Endothelial cell of umbilical vein (primary cell): ENCODE results near the gene CTTN. TPM values are rescaled to one million over a fixed set of nuclear protein-coding genes. Genes with fewer than 3 reads are reported as not detected.

Experiments
- BruUV-seq: library from RNA; stranded (reverse); fragments of 400-500 nt; replicated peaks from 2 replicates; lab custom pipeline; 2021; lab: Mats Ljungman, UMichigan
- CTCF ChIA-PET: fragments of 300-600, 350-600 bp; sonication (Branson Sonifier 250); formaldehyde crosslinking; loops from one replicate; lab custom pipeline; 2021; ENCODE audit warnings: antibody characterized with exemption, inconsistent platforms; lab: Charles Lee
- POLR2A ChIA-PET: fragments of 300-600, 350-600 bp; sonication (Branson Sonifier 250); formaldehyde crosslinking; loops from one replicate; lab custom pipeline; 2021; ENCODE audit warnings: antibody characterized with exemption, inconsistent platforms; lab: Charles Lee
- DNase-seq: peaks from one replicate; pipeline ENCODE4 v3.0.0-alpha.2; 2011; ENCODE audit warnings: low read depth, low spot score
- FAIRE-seq: peaks from 2 replicates; lab custom pipeline; 2011; peaks lifted over from hg19 to GRCh38; lab: Jason Lieb, UNC
- H2AFZ ChIP-seq: 2 replicates; pipeline ENCODE4 v1.6.0; 2012; ENCODE audit warnings: low read depth, low read length, control low read depth, inconsistent platforms
- H3K27ac ChIP-seq: 2 replicates; pipeline ENCODE4 v1.5.1; 2011; ENCODE audit warnings: low read depth, mild to moderate bottlenecking, control low read depth, low read length, moderate library complexity; ENCODE audit not compliant: insufficient read depth
- H3K27me3 ChIP-seq, 2 experiments: 2 replicates each; pipeline versions ENCODE4 v1.6.0 to v1.6.1; 2011; ENCODE audit warnings: low read length in 2 of 2, mixed read lengths in 1 of 2; ENCODE audit not compliant: control insufficient read depth in 2 of 2, insufficient read depth in 2 of 2
- H3K36me3 ChIP-seq, 2 experiments: 2 replicates in 1 of 2; 3 replicates in 1 of 2; pipeline ENCODE4 v1.5.1; 2011; ENCODE audit warnings: low read length in 2 of 2, mild to moderate bottlenecking in 1 of 2, moderate library complexity in 1 of 2; ENCODE audit not compliant: control insufficient read depth in 2 of 2, insufficient read depth in 2 of 2; ENCODE audit errors: extremely low read depth in 1 of 2
- H3K4me1 ChIP-seq: 3 replicates; pipeline ENCODE4 v1.5.1; 2011; ENCODE audit warnings: mild to moderate bottlenecking, low read length; ENCODE audit not compliant: control insufficient read depth, insufficient read depth; ENCODE audit errors: extremely low read depth
- H3K4me2 ChIP-seq: 2 replicates; pipeline ENCODE4 v1.6.1; 2011; ENCODE audit warnings: low read length, control low read depth, mixed read lengths; ENCODE audit not compliant: insufficient read depth
- H3K4me3 ChIP-seq, 3 experiments: fragments of 200-600 bp in 1 of 3; sonication (generic), shearing (Covaris generic) in 1 of 3; replicated peaks in 1 of 3; 2 replicates each; pipeline ENCODE4 v1.5.1; 2011 to 2016; ENCODE audit warnings: control low read depth in 3 of 3, low read length in 3 of 3, mild to moderate bottlenecking in 2 of 3, inconsistent platforms in 1 of 3, low read depth in 1 of 3, moderate library complexity in 1 of 3; ENCODE audit not compliant: insufficient read depth in 1 of 3
- H3K79me2 ChIP-seq: 2 replicates; pipeline ENCODE4 v1.6.0; 2012; ENCODE audit warnings: low read length, inconsistent platforms; ENCODE audit not compliant: control insufficient read depth, insufficient read depth
- H3K9ac ChIP-seq: replicated peaks from 2 replicates; pipeline ENCODE3; 2011; ENCODE audit warnings: low read length, control low read depth; ENCODE audit not compliant: insufficient read depth; ENCODE audit errors: extremely low read depth
- H3K9me1 ChIP-seq: replicated peaks from 3 replicates; pipeline ENCODE4 v1.6.0; 2011; ENCODE audit warnings: mild to moderate bottlenecking, low read length; ENCODE audit not compliant: control insufficient read depth, insufficient read depth; ENCODE audit errors: extremely low read depth
- H3K9me3 ChIP-seq: replicated peaks from 2 replicates; pipeline ENCODE4 v1.5.1; 2012; ENCODE audit warnings: low read length, inconsistent platforms; ENCODE audit not compliant: control insufficient read depth, insufficient read depth
- H4K20me1 ChIP-seq: replicated peaks from 2 replicates; pipeline ENCODE3; 2011; ENCODE audit warnings: mild to moderate bottlenecking, low read length; ENCODE audit not compliant: control insufficient read depth, insufficient read depth; ENCODE audit errors: extremely low read depth
- CTCF ChIP-seq, 2 donors: IDR thresholded peaks; 1 replicate in 1 of 2; 2 replicates in 1 of 2; pipeline ENCODE4 v1.5.1; 2011; ENCODE audit warnings: low read length in 2 of 2, mild to moderate bottlenecking in 2 of 2, moderate library complexity in 2 of 2, control low read depth in 1 of 2, inconsistent platforms in 1 of 2, low read depth in 1 of 2; ENCODE audit not compliant: insufficient read depth in 1 of 2; ENCODE audit errors: extremely low read depth in 1 of 2
- EZH2 ChIP-seq: IDR thresholded peaks from 2 replicates; pipeline ENCODE4 v1.6.1; 2012; ENCODE audit warnings: borderline replicate concordance, low read depth, mild to moderate bottlenecking, moderate library complexity, low read length, inconsistent platforms; ENCODE audit not compliant: severe bottlenecking
- FOS ChIP-seq: IDR thresholded peaks from 2 replicates; pipeline ENCODE4 v1.6.1; 2011; ENCODE audit warnings: mild to moderate bottlenecking, low read length, moderate library complexity, borderline replicate concordance; ENCODE audit not compliant: insufficient read depth
- GATA2 ChIP-seq: IDR thresholded peaks from 2 replicates; pipeline ENCODE4 v1.7.0; 2011; ENCODE audit warnings: low read depth, mild to moderate bottlenecking, moderate library complexity, mixed read lengths, low read length; ENCODE audit not compliant: insufficient read length, insufficient read depth
- JUN ChIP-seq: IDR thresholded peaks from 2 replicates; pipeline ENCODE4 v1.6.1; 2011; ENCODE audit warnings: borderline replicate concordance, low read depth; ENCODE audit not compliant: insufficient read length, insufficient read depth
- MYC ChIP-seq: IDR thresholded peaks from one replicate; pipeline ENCODE4 v1.6.1; 2011; ENCODE audit warnings: mild to moderate bottlenecking, low read depth, low read length
- POLR2A ChIP-seq: IDR thresholded peaks from 2 replicates; pipeline ENCODE4 v1.6.1; 2012; ENCODE audit warnings: low read depth, mild to moderate bottlenecking, control low read depth, low read length
- POLR2AphosphoS5 ChIP-seq: IDR thresholded peaks from 2 replicates; pipeline ENCODE4 v1.6.1; 2012; ENCODE audit warnings: low read depth, mild to moderate bottlenecking, control low read depth, low read length, moderate library complexity; ENCODE audit not compliant: insufficient read depth
- dilution Hi-C: fragments of 300-500 bp; cut with MboI; formaldehyde crosslinking; loops from one replicate; pipeline ENCODE4 v1.15.0; 2019; ENCODE audit warnings: low sequenced_read_pairs; ENCODE audit not compliant: extremely low pct_ligation_motif_present
- intact Hi-C: fragments of 100-400 bp; cut with micrococcal nuclease; formaldehyde crosslinking; loops from one replicate; pipeline ENCODE4 v1.10.0; 2022
- polyA plus RNA-seq, 4 experiments: library from polyadenylated mRNA; depleted of rRNA in 3 of 4; stranded (reverse) in 3 of 4; unstranded in 1 of 4; fragments of >200 nt; gene quantifications; 2 replicates each; pipeline versions ENCODE4 v1.2.1 to v1.2.3, GENCODE V29; 2011 to 2012; ENCODE audit warnings: missing spikeins in 1 of 4
- total RNA-seq: library from RNA; stranded (reverse); gene quantifications from 2 replicates; pipeline ENCODE4 v1.2.3, GENCODE V29; 2021
- TF ChIP-seq, protein P1 (sequence below): IDR thresholded peaks from 2 replicates; pipeline ENCODE4 v1.6.1; 2011; ENCODE audit not compliant: insufficient read depth, insufficient read length

The CTTN gene
- total and polyA plus RNA-seq, 2 donors (not counting 3 experiments of a cell fraction or from before 2014, with no cell fraction given) = 161 to 330 TPM

DNA sequence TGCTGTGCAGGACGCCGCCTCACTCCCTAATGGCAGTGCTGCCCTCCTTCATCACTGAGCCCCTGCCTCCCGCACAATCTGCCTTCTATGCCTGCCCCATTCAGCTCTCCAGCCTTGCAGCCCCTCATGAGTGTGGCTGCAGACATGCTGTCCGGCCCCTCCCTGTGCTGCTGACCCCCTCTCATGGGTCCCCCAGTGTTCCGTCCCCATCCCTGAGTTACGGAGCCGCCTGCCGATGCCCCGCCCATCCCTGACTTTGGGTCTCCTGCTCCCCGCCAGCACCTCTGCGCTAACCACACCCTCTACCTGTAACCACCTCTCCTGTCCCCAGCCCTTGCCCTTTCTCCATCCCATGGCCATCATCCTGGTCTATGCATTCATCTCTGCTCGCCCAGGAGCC is 33.3 kb downstream of the CTTN start:
- TF ChIP-seq MYC (no peak), EZH2 (no peak), POLR2AphosphoS5 (no peak), CTCF (IDR thresholded peaks at IDR 0.05; ENCODE audit: extremely low read depth in 1 of 2, insufficient read depth in 1 of 2, low read depth in 1 of 2, low read length in 2 of 2) (no peak), GATA2 (no peak), POLR2A (no peak), FOS (no peak), JUN (no peak)
- TF ChIP-seq, protein P1, sequence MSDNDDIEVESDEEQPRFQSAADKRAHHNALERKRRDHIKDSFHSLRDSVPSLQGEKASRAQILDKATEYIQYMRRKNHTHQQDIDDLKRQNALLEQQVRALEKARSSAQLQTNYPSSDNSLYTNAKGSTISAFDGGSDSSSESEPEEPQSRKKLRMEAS = no peak
- no peak overlapping the region for H2AFZ ChIP-seq
- FAIRE-seq = no peak
- BruUV-seq = no TSS peak
- no peaks in the 10 kb centered on the region for H3K9me1 ChIP-seq
- H3K27ac ChIP-seq = no peak overlapping the region
- no peaks in the 10 kb centered on the region for H4K20me1 ChIP-seq
- ChIA-PET POLR2A (no interaction called here), CTCF (no interaction called here)
- no peaks in the 10 kb centered on the region for H3K4me1 ChIP-seq
- H3K36me3 ChIP-seq = peaks cover 11 to 74% of the 10 kb centered on the region in 2 experiments
- no peaks in the 10 kb centered on the region for H3K79me2 ChIP-seq
- H3K9me3 ChIP-seq = no peaks in the 10 kb centered on the region
- dilution Hi-C loops = no loop called here
- intact Hi-C loops = no loop called here
- no peaks in the 10 kb centered on the region for H3K27me3 ChIP-seq
- no peak overlapping the region for H3K9ac ChIP-seq
- DNase-seq = no peak
- H3K4me3 ChIP-seq = no peak overlapping the region
- H3K4me2 ChIP-seq = no peak overlapping the region
